Measurements from ENCODE around the gene PLCXD3. TPM values are rescaled to one million over a fixed set of nuclear protein-coding genes. Genes with fewer than 3 reads are reported as not detected.

Gene PLCXD3
- total and polyA plus RNA-seq, 2 of the 4 experiments (the other 2 are of a cell fraction), result under 0.01 to 0.02 TPM

DNA sequence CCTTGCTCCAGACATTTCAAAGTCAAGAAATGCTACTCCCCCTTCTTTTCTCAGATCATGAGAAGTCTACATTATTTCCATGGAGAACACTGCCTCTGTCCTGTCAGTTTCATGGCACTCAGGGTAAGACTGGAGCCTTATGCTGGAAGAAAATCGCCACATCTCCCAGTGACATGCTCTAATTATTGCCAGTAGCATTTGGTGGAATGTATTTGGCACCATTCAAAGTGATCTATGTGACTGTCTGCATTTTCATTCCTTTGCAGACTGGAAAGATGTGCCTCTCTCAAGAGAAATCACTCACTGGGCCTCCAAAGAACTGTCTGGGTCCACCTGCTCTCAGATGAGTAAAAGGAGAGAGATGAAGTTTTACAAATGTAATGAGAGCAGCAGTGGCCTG lies 840 bp upstream of the PLCXD3 start:
- Histone ChIP-seq H3K9me1 (ENCODE audit: insufficient read depth, low read length) (no peaks in the 10 kb centered on the region; the same call in 1 of the 2 replicates), H3K4me2 (ENCODE audit: low read depth, low read length) (no peak overlapping the region), H4K91ac (ENCODE audit: insufficient read depth, low read depth, low read length) (no peak overlapping the region), H3K27ac (ENCODE audit: insufficient read depth, low read length) (no peak overlapping the region), H4K20me1 (ENCODE audit: insufficient read depth, low read length) (no peaks in the 10 kb centered on the region), H3K79me1 (ENCODE audit: low read depth in 1 of 2, low read length in 2 of 2) (no peaks in the 10 kb centered on the region), H2BK20ac (ENCODE audit: low read depth, low read length) (no peak overlapping the region), H3K9ac (ENCODE audit: low read depth, low read length) (no peak overlapping the region), H2AK9ac (replicated peaks; ENCODE audit: low read depth, low read length, poor library complexity) (no peak overlapping the region), H4K8ac (ENCODE audit: low read depth in 2 of 2, low read length in 2 of 2) (no peak overlapping the region), H3K4me3 (ENCODE audit: insufficient read depth, low read depth, low read length) (no peak overlapping the region), H2AFZ (replicated peaks; ENCODE audit: low read length, poor library complexity) (no peak overlapping the region), H3K27me3 (ENCODE audit: control insufficient read depth, insufficient read depth, low read length) (peaks cover 35% of the 10 kb centered on the region), H2AK5ac (ENCODE audit: low read depth, low read length) (no peak overlapping the region), H3K36me3 (ENCODE audit: control insufficient read depth, insufficient read depth, low read length) (no peaks in the 10 kb centered on the region), H3K23ac (ENCODE audit: low read depth, low read length) (no peak overlapping the region), H3K18ac (ENCODE audit: low read depth, low read length) (no peak overlapping the region), H3K4ac (ENCODE audit: low read depth, low read length) (no peak overlapping the region), H4K5ac (ENCODE audit: low read depth, low read length) (no peak overlapping the region), H2BK15ac (ENCODE audit: low read depth, low read length) (no peak overlapping the region), H2BK120ac (ENCODE audit: low read depth, low read length) (no peak overlapping the region), H3K14ac (replicated peaks; ENCODE audit: low read depth, low read length) (no peak overlapping the region), H3K9me3 (ENCODE audit: control insufficient read depth, insufficient read depth, low read length) (peaks cover 2% of the 10 kb centered on the region; the same call in 1 of the 2 replicates), H3K56ac (ENCODE audit: extremely low read depth, insufficient read depth, low read length) (no peak overlapping the region), H3K4me1 (ENCODE audit: control insufficient read depth, insufficient read depth, low read length) (no peaks in the 10 kb centered on the region), H2BK5ac (ENCODE audit: low read depth, low read length, poor library complexity, severe bottlenecking) (no peak overlapping the region)
- WGBS, 2 experiments (ENCODE audit: extremely low coverage in 2 of 2, insufficient read length in 1 of 2), result no CpG with 5 or more reads among the region's 1 CpG
- in situ Hi-C loops (cut with MboI; ENCODE audit: low sequenced_read_pairs), result no loop called here
- no TSS peak for BruUV-seq (replicated peaks)
- intact Hi-C loops (cut with micrococcal nuclease), result no loop called here
- TF ChIP-seq RCOR1 (IDR thresholded peaks at IDR 0.05; ENCODE audit: insufficient replicate concordance, low read length) (no peak), RFX5 (IDR thresholded peaks at IDR 0.05; ENCODE audit: low read depth, low read length) (no peak), POLR2A (IDR thresholded peaks at IDR 0.05; ENCODE audit: low read depth, low read length) (no peak)
- TF ChIP-seq, protein P1, sequence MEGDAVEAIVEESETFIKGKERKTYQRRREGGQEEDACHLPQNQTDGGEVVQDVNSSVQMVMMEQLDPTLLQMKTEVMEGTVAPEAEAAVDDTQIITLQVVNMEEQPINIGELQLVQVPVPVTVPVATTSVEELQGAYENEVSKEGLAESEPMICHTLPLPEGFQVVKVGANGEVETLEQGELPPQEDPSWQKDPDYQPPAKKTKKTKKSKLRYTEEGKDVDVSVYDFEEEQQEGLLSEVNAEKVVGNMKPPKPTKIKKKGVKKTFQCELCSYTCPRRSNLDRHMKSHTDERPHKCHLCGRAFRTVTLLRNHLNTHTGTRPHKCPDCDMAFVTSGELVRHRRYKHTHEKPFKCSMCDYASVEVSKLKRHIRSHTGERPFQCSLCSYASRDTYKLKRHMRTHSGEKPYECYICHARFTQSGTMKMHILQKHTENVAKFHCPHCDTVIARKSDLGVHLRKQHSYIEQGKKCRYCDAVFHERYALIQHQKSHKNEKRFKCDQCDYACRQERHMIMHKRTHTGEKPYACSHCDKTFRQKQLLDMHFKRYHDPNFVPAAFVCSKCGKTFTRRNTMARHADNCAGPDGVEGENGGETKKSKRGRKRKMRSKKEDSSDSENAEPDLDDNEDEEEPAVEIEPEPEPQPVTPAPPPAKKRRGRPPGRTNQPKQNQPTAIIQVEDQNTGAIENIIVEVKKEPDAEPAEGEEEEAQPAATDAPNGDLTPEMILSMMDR (conservative IDR thresholded peaks at IDR 0.05; ENCODE audit: low read depth, low read length), result no peak
- ATAC-seq (ENCODE audit: low read depth) (no peak), DNase-seq (no peak)
- ChIA-PET CTCF (no interaction called here), POLR2A (ENCODE audit: unreplicated experiment) (no interaction called here)
- dilution Hi-C loops (cut with HindIII; ENCODE audit: low sequenced_read_pairs, unreplicated experiment), result no loop called here

All from IMR-90 (cell line).